HL-60 (cell line): ENCODE measurements around the gene CHURC1.

Source experiments
- CTCF ChIP-seq: IDR thresholded peaks from one replicate; pipeline ENCODE4 v1.5.1; 2011; ENCODE audit warnings: low read length, control low read depth, inconsistent platforms; ENCODE audit not compliant: insufficient read depth
- GABPA ChIP-seq: IDR thresholded peaks from 2 replicates; pipeline ENCODE4 v1.6.1; 2012; ENCODE audit warnings: low read depth
- POLR2AphosphoS5 ChIP-seq: IDR thresholded peaks from 2 replicates; pipeline ENCODE4 v1.6.1; 2012; ENCODE audit warnings: low read depth
- REST ChIP-seq: IDR thresholded peaks from 2 replicates; pipeline ENCODE4 v1.6.1; 2012; ENCODE audit warnings: low read depth; ENCODE audit not compliant: insufficient replicate concordance

GRCh38 chr14:64915029-64915424, 772 bp downstream of the CHURC1 start:
- TF ChIP-seq POLR2AphosphoS5 (no peak), CTCF (no peak), REST (no peak), GABPA (no peak)
